Ascending aorta (tissue), 2 donors: ENCODE results near the gene SMAD9. TPM values are rescaled to one million over a fixed set of nuclear protein-coding genes. Genes with fewer than 3 reads are reported as not detected.

Source experiments
- DNase-seq, 2 donors: peaks; one replicate each; pipeline ENCODE4 v3.0.0-alpha.2; 2019; ENCODE audit warnings: low spot score in 2 of 2
- H3K27ac ChIP-seq, 2 donors: fragments of 200-600 bp; sonication (generic); one replicate each; pipeline ENCODE4 v1.5.1; 2016 to 2017; ENCODE audit warnings: mild to moderate bottlenecking in 1 of 2
- H3K27me3 ChIP-seq: fragments of 200-600 bp; sonication (generic); one replicate; pipeline ENCODE4 v1.5.1; 2017
- H3K36me3 ChIP-seq, 2 donors: fragments of 200-600 bp; sonication (generic); one replicate each; pipeline ENCODE4 v1.5.1; 2016
- H3K4me1 ChIP-seq, 2 donors: fragments of 200-600 bp; sonication (generic); one replicate each; pipeline ENCODE4 v1.5.1; 2016 to 2017; ENCODE audit warnings: mild to moderate bottlenecking in 1 of 2
- H3K4me3 ChIP-seq, 2 donors: fragments of 200-600 bp; sonication (generic); one replicate each; pipeline ENCODE4 v1.5.1; 2016 to 2017; ENCODE audit warnings: mild to moderate bottlenecking in 1 of 2
- H3K9me3 ChIP-seq, 2 donors: fragments of 200-600 bp; sonication (generic); one replicate each; pipeline ENCODE4 v1.5.1; 2016
- intact Hi-C: fragments of 100-400 bp; cut with DNase I; formaldehyde crosslinking; loops from one replicate; pipeline ENCODE4 v1.15.1; 2023
- total RNA-seq: library from RNA; depleted of rRNA; stranded (reverse); fragments of >200 nt; gene quantifications from one replicate; pipeline ENCODE4 v1.1.0, GENCODE V29; 2016
- TF ChIP-seq, protein P1 (sequence below), 3 experiments: fragments of 200-600 bp in 2 of 3; fragments of 450-650 bp in 1 of 3; sonication (generic) in 2 of 3; IDR thresholded peaks; one replicate each; pipeline ENCODE4 v1.5.1; 2016 to 2019; ENCODE audit warnings: antibody characterized with exemption in 3 of 3, mild to moderate bottlenecking in 1 of 3, moderate library complexity in 1 of 3

The SMAD9 gene
- total RNA-seq, 1 donor from 2014 or later: 24.5 TPM

DNA sequence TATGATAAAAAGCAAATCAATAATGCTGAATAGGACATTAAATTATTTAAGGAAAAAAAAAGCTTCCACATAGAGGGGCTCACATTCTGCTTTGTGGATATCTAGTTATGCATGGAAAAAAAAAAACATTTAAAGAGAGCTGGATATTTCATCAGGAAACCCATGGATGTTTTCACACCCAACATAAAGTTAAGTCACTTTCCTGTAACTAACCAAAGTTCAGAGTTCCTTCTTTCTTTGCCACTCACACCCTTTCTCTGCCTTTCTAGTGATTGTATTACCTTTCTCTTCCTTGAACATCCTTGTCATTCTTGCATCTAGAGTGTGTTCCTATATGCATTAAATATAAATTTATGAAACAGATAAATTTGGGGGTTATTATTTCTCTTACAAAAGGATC, 53.8 kb downstream of the SMAD9 start:
- Histone ChIP-seq H3K9me3 (no peaks in the 10 kb centered on the region), H3K4me3 (no peak overlapping the region), H3K4me1 (no peaks in the 10 kb centered on the region), H3K27me3 (no peaks in the 10 kb centered on the region), H3K27ac (no peak overlapping the region), H3K36me3 (peaks cover 30 to 47% of the 10 kb centered on the region in 2 donors)
- intact Hi-C loops: no loop called here
- TF ChIP-seq, protein P1, sequence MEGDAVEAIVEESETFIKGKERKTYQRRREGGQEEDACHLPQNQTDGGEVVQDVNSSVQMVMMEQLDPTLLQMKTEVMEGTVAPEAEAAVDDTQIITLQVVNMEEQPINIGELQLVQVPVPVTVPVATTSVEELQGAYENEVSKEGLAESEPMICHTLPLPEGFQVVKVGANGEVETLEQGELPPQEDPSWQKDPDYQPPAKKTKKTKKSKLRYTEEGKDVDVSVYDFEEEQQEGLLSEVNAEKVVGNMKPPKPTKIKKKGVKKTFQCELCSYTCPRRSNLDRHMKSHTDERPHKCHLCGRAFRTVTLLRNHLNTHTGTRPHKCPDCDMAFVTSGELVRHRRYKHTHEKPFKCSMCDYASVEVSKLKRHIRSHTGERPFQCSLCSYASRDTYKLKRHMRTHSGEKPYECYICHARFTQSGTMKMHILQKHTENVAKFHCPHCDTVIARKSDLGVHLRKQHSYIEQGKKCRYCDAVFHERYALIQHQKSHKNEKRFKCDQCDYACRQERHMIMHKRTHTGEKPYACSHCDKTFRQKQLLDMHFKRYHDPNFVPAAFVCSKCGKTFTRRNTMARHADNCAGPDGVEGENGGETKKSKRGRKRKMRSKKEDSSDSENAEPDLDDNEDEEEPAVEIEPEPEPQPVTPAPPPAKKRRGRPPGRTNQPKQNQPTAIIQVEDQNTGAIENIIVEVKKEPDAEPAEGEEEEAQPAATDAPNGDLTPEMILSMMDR (IDR thresholded peaks at IDR 0.05): no peak
- no peak for DNase-seq

DNA sequence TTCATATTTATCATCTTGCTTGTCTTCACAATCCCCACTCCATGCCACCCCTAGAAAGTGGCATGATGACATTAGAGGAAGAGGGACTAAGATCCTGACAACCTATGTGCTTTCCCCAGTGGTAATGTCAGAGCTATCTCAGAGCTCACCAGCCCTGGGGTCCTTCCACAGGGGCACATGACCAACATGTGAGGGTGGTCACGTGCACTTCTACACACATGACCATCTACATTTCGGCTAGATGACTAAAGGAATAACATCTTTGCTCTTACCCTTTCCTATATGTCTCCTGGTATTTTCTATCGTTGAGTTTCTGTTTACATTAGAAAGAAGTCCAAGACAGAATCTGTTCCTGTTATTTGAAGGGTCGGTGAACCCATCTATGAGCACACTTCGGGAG, 54.8 kb downstream of the SMAD9 start:
- Histone ChIP-seq H3K27ac (no peak overlapping the region), H3K4me3 (no peak overlapping the region), H3K27me3 (no peaks in the 10 kb centered on the region), H3K9me3 (no peaks in the 10 kb centered on the region), H3K36me3 (peaks cover 22 to 41% of the 10 kb centered on the region in 2 donors), H3K4me1 (no peaks in the 10 kb centered on the region)
- intact Hi-C loops: no loop called here
- TF ChIP-seq, protein P1 (IDR thresholded peaks at IDR 0.05): no peak
- DNase-seq: no peak

DNA sequence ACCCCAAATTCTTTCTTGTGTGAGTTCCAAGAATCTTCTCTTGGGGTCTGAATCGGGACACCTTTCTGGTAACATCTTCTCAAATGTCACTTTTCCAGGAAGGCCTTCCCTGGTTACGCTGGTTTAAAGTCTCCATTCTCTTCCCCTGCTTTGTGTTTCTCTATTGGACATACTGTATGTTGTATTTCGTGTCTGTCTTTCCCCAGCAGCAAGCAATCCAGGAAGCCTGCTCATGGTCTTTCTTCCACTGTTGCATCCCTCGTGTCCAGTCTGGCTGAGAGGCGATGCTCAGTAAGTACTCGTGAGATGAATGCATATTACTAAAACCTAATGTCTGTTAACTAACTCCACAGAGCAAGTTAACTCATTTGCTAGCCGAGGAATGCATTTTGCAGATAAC, 57.3 kb downstream of the SMAD9 start:
- peaks cover 17 to 38% of the 10 kb centered on the region in 2 donors for H3K36me3 ChIP-seq

DNA sequence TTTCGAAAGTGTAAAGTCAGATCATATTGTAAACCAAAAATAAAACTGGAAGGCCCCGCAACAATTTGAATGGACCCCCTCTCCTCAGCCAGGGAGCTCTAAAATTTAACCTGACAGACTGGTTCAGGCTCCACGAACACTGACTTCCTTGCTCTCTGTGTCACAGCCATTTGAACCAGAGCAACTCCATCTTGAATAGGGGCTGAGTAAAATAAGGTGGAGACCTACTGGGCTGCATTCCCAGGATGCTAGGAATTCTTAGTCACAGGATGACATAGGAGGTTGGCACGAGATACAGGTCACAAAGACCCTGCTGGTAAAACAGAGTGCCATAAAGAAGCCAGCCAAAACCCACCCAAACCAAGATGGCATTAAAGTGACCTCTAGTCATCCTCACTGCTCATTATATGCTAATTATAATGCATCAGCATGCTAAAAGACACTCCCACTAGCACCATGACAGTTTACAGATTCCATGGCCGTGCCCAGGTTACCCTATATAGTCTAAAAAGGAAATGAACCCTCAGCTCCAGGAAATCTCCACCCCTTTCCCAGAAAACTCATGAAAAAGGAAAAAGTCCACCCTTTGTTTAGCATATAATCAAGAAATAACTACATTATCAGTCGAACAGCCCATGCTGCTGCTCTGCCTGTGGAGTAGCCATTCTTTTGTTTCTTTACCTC, 57.9 kb downstream of the SMAD9 start:
- H3K36me3 ChIP-seq: peaks cover 17 to 40% of the 10 kb centered on the region in 2 donors
- peak overlapping the region in 1 of 2 donors; percentile 38 for H3K27ac ChIP-seq
- intact Hi-C loops: loop anchor here (5.0 kb wide), 1 partner anchor 55 kb away; no protein-coding TSS in a partner anchor

More for the DNA sequence above, 57.3 kb downstream of the SMAD9 start:
- H3K9me3 ChIP-seq: no peaks in the 10 kb centered on the region
- H3K4me1 ChIP-seq: peaks cover 0 to 2% of the 10 kb centered on the region in 2 donors
- H3K27ac ChIP-seq: peak overlapping the region in 1 of 2 donors; percentile 38
- intact Hi-C loops: loop anchor here (5.0 kb wide), 1 partner anchor 55 kb away; no protein-coding TSS in a partner anchor
- DNase-seq: no peak
- H3K27me3 ChIP-seq: no peaks in the 10 kb centered on the region
- TF ChIP-seq, protein P1 (IDR thresholded peaks at IDR 0.05): no peak
- H3K4me3 ChIP-seq: no peak overlapping the region

DNA sequence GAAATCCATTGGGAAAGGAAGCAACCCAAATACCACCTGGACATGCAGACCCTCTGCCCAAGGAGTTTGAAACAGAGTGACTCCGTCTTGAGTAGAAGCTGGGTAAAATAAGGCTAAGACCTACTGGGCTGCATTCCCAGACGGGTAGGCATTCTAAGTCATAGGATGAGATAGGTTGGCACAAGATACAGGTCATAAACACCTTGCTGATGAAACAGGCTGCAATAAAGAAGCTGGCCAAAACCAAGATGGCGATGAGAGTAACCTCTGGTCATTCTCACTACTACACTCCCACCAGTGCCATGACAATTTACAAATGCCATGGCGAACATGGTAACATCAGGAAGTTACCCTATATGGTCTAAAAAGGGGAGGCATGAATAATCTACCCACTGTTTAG, 60.8 kb downstream of the SMAD9 start:
- no peak for DNase-seq
- no peak overlapping the region for H3K27ac ChIP-seq
- intact Hi-C loops: no loop called here
- no peaks in the 10 kb centered on the region for H3K9me3 ChIP-seq
- no peaks in the 10 kb centered on the region for H3K27me3 ChIP-seq
- peaks cover 21 to 39% of the 10 kb centered on the region in 2 donors for H3K36me3 ChIP-seq
- H3K4me1 ChIP-seq: peaks cover 0 to 2% of the 10 kb centered on the region in 2 donors
- H3K4me3 ChIP-seq: no peak overlapping the region
- TF ChIP-seq, protein P1 (IDR thresholded peaks at IDR 0.05): no peak

More for the DNA sequence above, 57.9 kb downstream of the SMAD9 start:
- Histone ChIP-seq H3K9me3 (no peaks in the 10 kb centered on the region), H3K4me1 (peaks cover 0 to 2% of the 10 kb centered on the region in 2 donors), H3K4me3 (no peak overlapping the region), H3K27me3 (no peaks in the 10 kb centered on the region)
- TF ChIP-seq, protein P1 (IDR thresholded peaks at IDR 0.05): no peak
- DNase-seq: no peak
